OCI-LY1 (cell line): ENCODE data around the gene CIBAR2.

Experiments
- EZH2 ChIP-seq: fragments of 200-600 bp; sonication (generic), shearing (Covaris generic); IDR thresholded peaks from 2 replicates; pipeline ENCODE4 v1.8.0; 2017; ENCODE audit warnings: borderline replicate concordance, mixed run types, mild to moderate bottlenecking, antibody characterized with exemption, low read length, moderate library complexity, mixed read lengths
- TF ChIP-seq, protein P1 (sequence below): fragments of 200-600 bp; sonication (generic), shearing (Covaris generic); IDR thresholded peaks from 2 replicates; pipeline ENCODE4 v1.5.1; 2017; ENCODE audit warnings: mild to moderate bottlenecking, antibody characterized with exemption, low read length, moderate library complexity, mixed read lengths

DNA sequence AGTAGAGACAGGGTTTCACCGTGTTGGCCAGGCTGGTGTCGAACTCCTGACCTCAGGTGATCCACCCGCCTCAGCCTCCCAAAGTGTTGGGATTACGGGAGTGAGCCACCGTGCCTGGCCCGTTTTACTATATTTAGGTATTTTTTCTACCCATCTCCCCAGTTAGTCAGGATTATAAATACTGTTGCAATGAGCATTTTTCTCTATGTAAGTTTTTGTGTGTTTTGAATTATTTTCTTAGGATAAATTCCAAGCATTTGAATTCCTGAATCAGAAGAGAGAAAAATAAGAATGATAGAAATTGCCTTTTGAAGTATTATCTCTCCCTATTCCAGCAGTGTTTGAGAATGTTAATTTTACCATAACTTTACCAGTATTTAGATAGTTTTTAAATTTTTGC lies 48.1 kb downstream of the CIBAR2 start:
- TF ChIP-seq, protein P1, sequence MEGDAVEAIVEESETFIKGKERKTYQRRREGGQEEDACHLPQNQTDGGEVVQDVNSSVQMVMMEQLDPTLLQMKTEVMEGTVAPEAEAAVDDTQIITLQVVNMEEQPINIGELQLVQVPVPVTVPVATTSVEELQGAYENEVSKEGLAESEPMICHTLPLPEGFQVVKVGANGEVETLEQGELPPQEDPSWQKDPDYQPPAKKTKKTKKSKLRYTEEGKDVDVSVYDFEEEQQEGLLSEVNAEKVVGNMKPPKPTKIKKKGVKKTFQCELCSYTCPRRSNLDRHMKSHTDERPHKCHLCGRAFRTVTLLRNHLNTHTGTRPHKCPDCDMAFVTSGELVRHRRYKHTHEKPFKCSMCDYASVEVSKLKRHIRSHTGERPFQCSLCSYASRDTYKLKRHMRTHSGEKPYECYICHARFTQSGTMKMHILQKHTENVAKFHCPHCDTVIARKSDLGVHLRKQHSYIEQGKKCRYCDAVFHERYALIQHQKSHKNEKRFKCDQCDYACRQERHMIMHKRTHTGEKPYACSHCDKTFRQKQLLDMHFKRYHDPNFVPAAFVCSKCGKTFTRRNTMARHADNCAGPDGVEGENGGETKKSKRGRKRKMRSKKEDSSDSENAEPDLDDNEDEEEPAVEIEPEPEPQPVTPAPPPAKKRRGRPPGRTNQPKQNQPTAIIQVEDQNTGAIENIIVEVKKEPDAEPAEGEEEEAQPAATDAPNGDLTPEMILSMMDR = no peak
- no peak for TF ChIP-seq EZH2
